Measurements from ENCODE around the gene BUB1B. TPM values are rescaled to one million over a fixed set of nuclear protein-coding genes. Genes with fewer than 3 reads are reported as not detected.
"Not testable (repeated sequence)": the region's sequence is repeated elsewhere in the genome, so short reads cannot be mapped to it uniquely, and the experiment has no call there.

BUB1B gene
- polyA plus RNA-seq, 1 donor from 2014 or later, result 50.0 TPM

- TF ChIP-seq RAD21 (conservative IDR thresholded peaks at IDR 0.05) (no peak), EP300 (conservative IDR thresholded peaks at IDR 0.05; ENCODE audit: poor library complexity, severe bottlenecking) (no peak), MXI1 (conservative IDR thresholded peaks at IDR 0.05; ENCODE audit: poor library complexity, severe bottlenecking) (no peak), CTCF (IDR thresholded peaks at IDR 0.05; ENCODE audit: poor library complexity, severe bottlenecking) (no peak), SMC3 (conservative IDR thresholded peaks at IDR 0.05; ENCODE audit: poor library complexity) (no peak), TAF1 (IDR thresholded peaks at IDR 0.05; ENCODE audit: low read depth) (no peak), EZH2 (IDR thresholded peaks at IDR 0.05; ENCODE audit: borderline replicate concordance, insufficient read depth, low read length, poor library complexity, severe bottlenecking) (no peak)
- H3K27me3 ChIP-seq (ENCODE audit: insufficient read depth, low read depth, low read length), result no peaks in the 10 kb centered on the region
- no peak overlapping the region for H2AFZ ChIP-seq (ENCODE audit: low read depth, low read length)
- no peaks in the 10 kb centered on the region for H3F3A ChIP-seq (ENCODE audit: insufficient read depth, low read length, poor library complexity, severe bottlenecking)
- H4K20me1 ChIP-seq (ENCODE audit: insufficient read depth), result no peaks in the 10 kb centered on the region
- no peak overlapping the region for H3K4me2 ChIP-seq (ENCODE audit: low read length)
- no peak overlapping the region for H3K9ac ChIP-seq (ENCODE audit: low read length)
- H3K9me3 ChIP-seq (ENCODE audit: low read length), result no peaks in the 10 kb centered on the region
- no peak overlapping the region for H3K27ac ChIP-seq (ENCODE audit: low read length)
- H3K36me3 ChIP-seq (ENCODE audit: insufficient read depth, low read length), result no peaks in the 10 kb centered on the region
- no peaks in the 10 kb centered on the region for H3K79me2 ChIP-seq (replicated peaks; ENCODE audit: insufficient read depth, low read length)
- H3K9me2 ChIP-seq (ENCODE audit: insufficient read depth, low read length), result no peaks in the 10 kb centered on the region
- H3K4me3 ChIP-seq (ENCODE audit: low read length), result no peak overlapping the region
Measured at GRCh38 chr15:40136470-40137302, 24.2 kb upstream of the BUB1B start.

- H4K20me1 ChIP-seq (ENCODE audit: insufficient read depth), result no peaks in the 10 kb centered on the region
- TF ChIP-seq POLR2AphosphoS5 (IDR thresholded peaks at IDR 0.05), result no peak
- no peaks in the 10 kb centered on the region for H3K27me3 ChIP-seq (ENCODE audit: insufficient read depth, low read depth, low read length)
- H3K4me3 ChIP-seq (ENCODE audit: low read length), result no peak overlapping the region
- no peaks in the 10 kb centered on the region for H3K79me2 ChIP-seq (replicated peaks; ENCODE audit: insufficient read depth, low read length)
- H3F3A ChIP-seq (ENCODE audit: insufficient read depth, low read length, poor library complexity, severe bottlenecking), result no peaks in the 10 kb centered on the region
- H3K9me2 ChIP-seq (ENCODE audit: insufficient read depth, low read length), result no peaks in the 10 kb centered on the region
- H2AFZ ChIP-seq (ENCODE audit: low read depth, low read length), result no peak overlapping the region
- H3K9me3 ChIP-seq (ENCODE audit: low read length), result no peaks in the 10 kb centered on the region
- no peaks in the 10 kb centered on the region for H3K36me3 ChIP-seq (ENCODE audit: insufficient read depth, low read length)
- H3K27ac ChIP-seq (ENCODE audit: low read length), result no peak overlapping the region
- no peak overlapping the region for H3K4me2 ChIP-seq (ENCODE audit: low read length)
- no peak overlapping the region for H3K9ac ChIP-seq (ENCODE audit: low read length)
Measured at GRCh38 chr15:40137303-40138200, 23.3 kb upstream of the BUB1B start.

GRCh38 chr15:40138201-40138570 is 22.7 kb upstream of the BUB1B start:
- H3K9ac ChIP-seq (ENCODE audit: low read length); H2AFZ ChIP-seq (ENCODE audit: low read depth, low read length); H3K9me2 ChIP-seq (ENCODE audit: insufficient read depth, low read length): not testable (repeated sequence)

More at GRCh38 chr15:40138201-40138570, 22.7 kb upstream of the BUB1B start:
- not testable (repeated sequence) for H3F3A ChIP-seq (ENCODE audit: insufficient read depth, low read length, poor library complexity, severe bottlenecking); H3K27me3 ChIP-seq (ENCODE audit: insufficient read depth, low read depth, low read length); H3K9me3 ChIP-seq (ENCODE audit: low read length); H3K27ac ChIP-seq (ENCODE audit: low read length); H3K36me3 ChIP-seq (ENCODE audit: insufficient read depth, low read length); H3K4me2 ChIP-seq (ENCODE audit: low read length); H4K20me1 ChIP-seq (ENCODE audit: insufficient read depth); H3K4me3 ChIP-seq (ENCODE audit: low read length); H3K79me2 ChIP-seq (replicated peaks; ENCODE audit: insufficient read depth, low read length)
